GM21528 (cell line): ENCODE results near the gene ENO3.

Experiments
- ATAC-seq: cut with Tn5 transposase; IDR thresholded peaks from one replicate; pipeline ENCODE4 v1.9.1; 2021; ENCODE audit warnings: mild to moderate bottlenecking, moderate library complexity; ENCODE audit not compliant: unreplicated experiment, low FRiP score

The ENO3 gene

DNA sequence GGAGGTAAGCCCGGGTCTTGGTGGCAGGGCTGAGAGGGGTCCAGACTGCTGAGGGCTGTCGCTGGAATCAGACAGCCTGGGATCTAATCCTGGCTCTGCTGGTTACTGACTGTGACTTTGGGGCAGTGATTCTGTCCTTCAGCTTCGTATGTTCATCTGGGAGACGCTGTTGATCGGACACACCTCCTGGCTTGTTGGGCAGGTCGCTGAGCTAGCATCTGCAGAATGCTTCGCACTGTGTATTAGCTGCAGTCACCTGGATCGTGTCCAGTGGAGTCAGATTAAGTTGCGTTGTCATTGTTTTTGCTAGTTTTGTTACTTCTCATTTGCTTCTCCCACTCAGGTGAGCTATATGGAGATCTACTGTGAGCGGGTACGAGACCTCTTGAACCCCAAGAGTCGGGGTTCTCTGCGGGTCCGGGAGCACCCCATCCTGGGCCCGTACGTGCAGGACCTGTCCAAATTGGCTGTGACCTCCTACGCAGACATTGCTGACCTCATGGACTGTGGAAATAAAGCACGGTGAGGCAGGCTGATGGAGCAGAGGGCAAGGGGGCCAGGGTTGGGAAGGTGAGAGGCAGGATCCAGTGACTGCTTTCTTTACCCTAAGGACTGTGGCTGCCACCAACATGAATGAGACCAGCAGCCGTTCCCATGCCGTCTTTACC, 51.3 kb downstream of the ENO3 start:
- ATAC-seq: no peak

DNA sequence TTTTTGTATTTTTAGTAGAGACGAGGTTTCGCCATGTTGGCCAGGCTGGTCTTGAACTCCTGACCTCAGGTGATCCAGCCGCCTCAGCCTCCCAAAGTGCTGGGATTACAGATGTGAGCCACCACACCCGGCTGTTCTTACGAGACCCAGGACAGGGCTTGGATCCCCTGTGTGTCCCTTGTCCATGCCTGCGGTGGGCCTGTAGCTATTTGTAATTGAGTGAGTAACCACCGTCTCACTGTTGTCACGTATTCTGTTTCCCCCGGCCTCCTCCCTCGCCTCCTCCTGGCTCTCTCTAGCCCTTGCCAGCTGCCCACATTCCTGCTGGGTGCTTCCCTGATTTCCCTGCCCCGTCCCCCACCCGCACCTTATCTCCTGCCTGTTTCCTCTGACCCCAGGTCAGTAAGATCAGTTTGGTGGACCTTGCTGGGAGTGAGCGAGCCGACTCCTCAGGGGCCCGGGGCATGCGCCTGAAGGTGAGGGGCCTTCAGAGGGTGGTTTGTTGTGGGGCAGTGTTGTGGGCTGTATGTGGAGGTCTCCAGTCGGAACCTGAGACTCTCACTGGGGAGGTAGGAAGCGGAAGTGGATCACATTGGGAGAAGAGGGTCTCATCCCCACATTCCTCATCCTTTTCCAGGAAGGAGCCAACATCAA, 52.4 kb downstream of the ENO3 start:
- no peak for ATAC-seq
